Panc1 (cell line): ENCODE data around the gene CDV3. TPM values are rescaled to one million over a fixed set of nuclear protein-coding genes. Genes with fewer than 3 reads are reported as not detected.

Experiments used
- ATAC-seq: fragments of 200-7000 bp; cut with Tn5 transposase; 2 replicates; pipeline ENCODE4 v1.9.1; 2020; ENCODE audit warnings: mild to moderate bottlenecking, moderate library complexity
- BruUV-seq: library from RNA; stranded (reverse); fragments of 400-500 nt; replicated peaks from 2 replicates; lab custom pipeline; 2021; lab: Mats Ljungman, UMichigan
- CTCF ChIA-PET: fragments of 300-600 bp; sonication (Branson Sonifier 250); formaldehyde crosslinking; loops from one replicate; lab custom pipeline; 2022; ENCODE audit warnings: antibody characterized with exemption; lab: Charles Lee
- POLR2A ChIA-PET: fragments of 300-600 bp; sonication (Branson Sonifier 250); formaldehyde crosslinking; loops from one replicate; lab custom pipeline; 2022; ENCODE audit warnings: antibody characterized with exemption; lab: Charles Lee
- DNase-seq: peaks from one replicate; pipeline ENCODE4 v3.0.0-alpha.2; 2010; ENCODE audit warnings: low read depth, low spot score
- H3K27ac ChIP-seq: 2 replicates; pipeline ENCODE4 v1.5.1; 2011; ENCODE audit warnings: mild to moderate bottlenecking, low read length, inconsistent platforms
- H3K27me3 ChIP-seq: fragments of 200-500 bp; sonication (Bioruptor generic); 2 replicates; pipeline ENCODE4 v1.6.0; 2014; ENCODE audit warnings: low read length, inconsistent platforms; ENCODE audit not compliant: control insufficient read depth, insufficient read depth
- H3K36me3 ChIP-seq: fragments of 200-500 bp; sonication (Bioruptor generic); 2 replicates; pipeline ENCODE4 v1.5.1; 2014; ENCODE audit warnings: inconsistent platforms, mild to moderate bottlenecking, low read length, moderate library complexity; ENCODE audit not compliant: control insufficient read depth, insufficient read depth
- H3K4me1 ChIP-seq: 2 replicates; pipeline ENCODE4 v1.5.1; 2011; ENCODE audit warnings: inconsistent platforms, mild to moderate bottlenecking, low read length, moderate library complexity; ENCODE audit not compliant: control insufficient read depth, insufficient read depth
- H3K4me3 ChIP-seq, 2 experiments: 2 replicates each; pipeline ENCODE4 v1.5.1; 2011 to 2012; ENCODE audit warnings: low read depth in 2 of 2, low read length in 2 of 2, mild to moderate bottlenecking in 2 of 2, inconsistent platforms in 1 of 2, moderate library complexity in 1 of 2
- H3K9me3 ChIP-seq: fragments of 200-500 bp; sonication (Bioruptor generic); 2 replicates; pipeline ENCODE4 v1.5.1; 2014; ENCODE audit warnings: low read depth, mild to moderate bottlenecking, inconsistent platforms, low read length, moderate library complexity; ENCODE audit not compliant: control insufficient read depth, insufficient read depth
- CTCF ChIP-seq: fragments of 450-650 bp; IDR thresholded peaks from 2 replicates; pipeline ENCODE4 v1.5.1; 2017; ENCODE audit warnings: mild to moderate bottlenecking
- POLR2AphosphoS5 ChIP-seq: IDR thresholded peaks from 2 replicates; pipeline ENCODE4 v1.6.1; 2012; ENCODE audit warnings: mild to moderate bottlenecking, low read depth, low read length, moderate library complexity
- REST ChIP-seq, 2 experiments: IDR thresholded peaks; 2 replicates each; pipeline ENCODE4 v1.6.1; 2011 to 2012; ENCODE audit warnings: low read depth in 2 of 2, control low read depth in 1 of 2, low read length in 1 of 2, mild to moderate bottlenecking in 1 of 2, moderate library complexity in 1 of 2; ENCODE audit not compliant: insufficient read depth in 1 of 2
- SIN3A ChIP-seq: IDR thresholded peaks from 2 replicates; pipeline ENCODE4 v1.6.1; 2012; ENCODE audit warnings: low read depth, mild to moderate bottlenecking, low read length, moderate library complexity, borderline replicate concordance; ENCODE audit not compliant: insufficient read depth
- TCF7L2 ChIP-seq: IDR thresholded peaks from 2 replicates; pipeline ENCODE4 v1.6.1; 2011; ENCODE audit warnings: mild to moderate bottlenecking, low read depth, low read length, inconsistent platforms
- in situ Hi-C: cut with HindIII; loops from 2 replicates; pipeline ENCODE4 v1.10.0; 2016; ENCODE audit warnings: low sequenced_read_pairs, low pct_unique_long_range_greater_than_20kb
- intact Hi-C: fragments of 100-400 bp; cut with micrococcal nuclease; formaldehyde crosslinking; loops from one replicate; pipeline ENCODE4 v1.10.0; 2022; ENCODE audit not compliant: unreplicated experiment
- total RNA-seq: library from RNA; stranded (reverse); gene quantifications from one replicate; pipeline ENCODE4 v1.2.1, GENCODE V29; 2021; ENCODE audit not compliant: unreplicated experiment

Gene CDV3
- total RNA-seq, 1 experiment from 2014 or later, result 506 TPM

GRCh38 chr3:133629146-133629545, 55.7 kb downstream of the CDV3 start:
- ChIA-PET POLR2A (interaction anchor here (0.7 kb wide), 3 partner anchors 15 to 34 kb away, joined by 3 to 5 read pairs (median 5); no protein-coding TSS in a partner anchor), CTCF (interaction anchor here (0.7 kb wide), 2 partner anchors 33 to 587 kb away, joined by 3 to 6 read pairs; partner anchors contain the start of gene TOPBP1)
- Histone ChIP-seq H3K27ac (no peak overlapping the region), H3K4me3 (no peak overlapping the region), H3K4me1 (no peaks in the 10 kb centered on the region), H3K9me3 (no peaks in the 10 kb centered on the region), H3K36me3 (peaks cover 19% of the 10 kb centered on the region; the same call in 1 of the 2 replicates), H3K27me3 (no peaks in the 10 kb centered on the region)
- in situ Hi-C loops (no loop called here), intact Hi-C loops (no loop called here)
- no peak for ATAC-seq
- TF ChIP-seq CTCF (no peak), TCF7L2 (no peak), REST (IDR thresholded peaks at IDR 0.05; ENCODE audit: insufficient read depth in 1 of 2, low read depth in 2 of 2, low read length in 1 of 2) (no peak), POLR2AphosphoS5 (no peak), SIN3A (no peak)
- BruUV-seq, result no TSS peak
- no peak for DNase-seq

- Histone ChIP-seq H3K36me3 (peaks cover 28% of the 10 kb centered on the region), H3K4me3 (no peak overlapping the region), H3K27ac (no peak overlapping the region), H3K27me3 (no peaks in the 10 kb centered on the region), H3K9me3 (no peaks in the 10 kb centered on the region), H3K4me1 (no peaks in the 10 kb centered on the region)
- in situ Hi-C loops, result no loop called here
- DNase-seq (no peak), ATAC-seq (no peak)
- intact Hi-C loops, result no loop called here
- POLR2A ChIA-PET, result no interaction called here
- no TSS peak for BruUV-seq
- TF ChIP-seq CTCF (no peak), REST (IDR thresholded peaks at IDR 0.05; ENCODE audit: insufficient read depth in 1 of 2, low read depth in 2 of 2, low read length in 1 of 2) (no peak), SIN3A (no peak), TCF7L2 (no peak), POLR2AphosphoS5 (no peak)
- CTCF ChIA-PET, result no interaction called here
Observed at GRCh38 chr3:133633439-133633838, 60.0 kb downstream of the CDV3 start.

Other genes starting within 250 kb of the CDV3 start
- gene BFSP2, start 173.6 kb upstream of the CDV3 start, total RNA-seq, result 0.67 TPM
- 78.4 TPM for gene TOPBP1, start 88.3 kb downstream of the CDV3 start, total RNA-seq
- 9.5 TPM for gene TF, start 172.7 kb downstream of the CDV3 start, total RNA-seq
- gene SRPRB, start 232.1 kb downstream of the CDV3 start, total RNA-seq, result 73.5 TPM